ENCODE results near the gene PHC2.

DNA sequence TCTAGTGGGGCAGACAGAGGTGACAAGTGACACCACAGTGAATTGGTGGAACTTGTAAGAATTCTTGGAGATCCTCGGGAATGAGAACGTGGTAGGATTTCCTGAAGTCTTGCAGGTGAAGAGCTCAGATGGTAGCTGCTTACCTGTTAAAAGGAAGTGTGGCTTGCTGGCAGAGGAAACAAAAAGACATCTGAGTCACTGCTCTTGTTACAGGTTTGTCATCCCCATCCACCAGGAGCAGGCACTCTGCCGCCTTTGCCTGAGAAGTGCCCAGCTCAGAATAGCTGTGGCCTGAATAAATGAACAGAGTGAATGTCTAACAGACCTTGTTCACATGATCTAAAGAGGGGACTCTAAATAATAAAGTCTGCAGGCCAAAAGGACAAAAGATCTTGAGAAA lies 29.2 kb upstream of the PHC2 start:
- TF ChIP-seq, protein P1, sequence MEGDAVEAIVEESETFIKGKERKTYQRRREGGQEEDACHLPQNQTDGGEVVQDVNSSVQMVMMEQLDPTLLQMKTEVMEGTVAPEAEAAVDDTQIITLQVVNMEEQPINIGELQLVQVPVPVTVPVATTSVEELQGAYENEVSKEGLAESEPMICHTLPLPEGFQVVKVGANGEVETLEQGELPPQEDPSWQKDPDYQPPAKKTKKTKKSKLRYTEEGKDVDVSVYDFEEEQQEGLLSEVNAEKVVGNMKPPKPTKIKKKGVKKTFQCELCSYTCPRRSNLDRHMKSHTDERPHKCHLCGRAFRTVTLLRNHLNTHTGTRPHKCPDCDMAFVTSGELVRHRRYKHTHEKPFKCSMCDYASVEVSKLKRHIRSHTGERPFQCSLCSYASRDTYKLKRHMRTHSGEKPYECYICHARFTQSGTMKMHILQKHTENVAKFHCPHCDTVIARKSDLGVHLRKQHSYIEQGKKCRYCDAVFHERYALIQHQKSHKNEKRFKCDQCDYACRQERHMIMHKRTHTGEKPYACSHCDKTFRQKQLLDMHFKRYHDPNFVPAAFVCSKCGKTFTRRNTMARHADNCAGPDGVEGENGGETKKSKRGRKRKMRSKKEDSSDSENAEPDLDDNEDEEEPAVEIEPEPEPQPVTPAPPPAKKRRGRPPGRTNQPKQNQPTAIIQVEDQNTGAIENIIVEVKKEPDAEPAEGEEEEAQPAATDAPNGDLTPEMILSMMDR (IDR thresholded peaks at IDR 0.05): no peak
- TF ChIP-seq POLR2A (IDR thresholded peaks at IDR 0.05): no peak

Data from lower leg skin (tissue), 3 donors.